NCI-H2107 treated with DMSO at 0.1 percent for 48 hours (cell line): Measurements from ENCODE around the gene SPTBN1.

Experiments
- DNase-seq: peaks from one replicate; lab custom pipeline; 2025; ENCODE audit not compliant: unreplicated experiment; lab: John Stamatoyannopoulos, UW

Gene SPTBN1

GRCh38 chr2:54628418-54628817 is 172.3 kb downstream of the SPTBN1 start:
- DNase-seq = no peak

GRCh38 chr2:54628957-54629356 is 172.8 kb downstream of the SPTBN1 start:
- DNase-seq = no peak

- no peak for DNase-seq
Observed at GRCh38 chr2:54629390-54629789, 173.3 kb downstream of the SPTBN1 start.

- no peak for DNase-seq
Observed at GRCh38 chr2:54629914-54630857, 174.1 kb downstream of the SPTBN1 start.

- DNase-seq = no peak
Observed at GRCh38 chr2:54630858-54631497, 174.9 kb downstream of the SPTBN1 start.

GRCh38 chr2:54631755-54632154 is 175.6 kb downstream of the SPTBN1 start:
- DNase-seq = no peak

- no peak for DNase-seq
Observed at GRCh38 chr2:54632733-54633692, 176.9 kb downstream of the SPTBN1 start.

GRCh38 chr2:54634021-54634420 is 177.9 kb downstream of the SPTBN1 start:
- no peak for DNase-seq

GRCh38 chr2:54634564-54635511 is 178.7 kb downstream of the SPTBN1 start:
- DNase-seq = no peak

GRCh38 chr2:54635554-54636152 is 179.5 kb downstream of the SPTBN1 start:
- DNase-seq = no peak

- no peak for DNase-seq
Observed at GRCh38 chr2:54636415-54637139, 180.4 kb downstream of the SPTBN1 start.

- no peak for DNase-seq
Observed at GRCh38 chr2:54638103-54638502, 182.0 kb downstream of the SPTBN1 start.

- no peak for DNase-seq
Observed at GRCh38 chr2:54638774-54639187, 182.7 kb downstream of the SPTBN1 start.

GRCh38 chr2:54639609-54640008 is 183.5 kb downstream of the SPTBN1 start:
- no peak for DNase-seq

GRCh38 chr2:54640834-54641540 is 184.9 kb downstream of the SPTBN1 start:
- DNase-seq = no peak

GRCh38 chr2:54641988-54642387 is 185.9 kb downstream of the SPTBN1 start:
- no peak for DNase-seq

- DNase-seq = no peak
Observed at GRCh38 chr2:54642677-54643430, 186.7 kb downstream of the SPTBN1 start.

- no peak for DNase-seq
Observed at GRCh38 chr2:54644236-54644635, 188.1 kb downstream of the SPTBN1 start.
